ENCODE results near the gene SETX.
"Not testable (repeated sequence)": the region's sequence is repeated elsewhere in the genome, so short reads cannot be mapped to it uniquely, and the experiment has no call there.

The SETX gene

GRCh38 chr9:132354637-132355355 lies at the start of gene SETX:
TSS of gene SETX (minus strand) at chr9:132354986. CDS start at chr9:132349428, 5,558 bp downstream.
- peaks cover 37% of the 10 kb centered on the region for H3K4me1 ChIP-seq (ENCODE audit: control insufficient read depth, insufficient read depth, low read length)
- H3K36me3 ChIP-seq (ENCODE audit: control insufficient read depth, insufficient read depth, low read length, severe bottlenecking), result peaks cover 29% of the 10 kb centered on the region
- peak within 1 kb of the TSS; percentile 89 for H3K4me3 ChIP-seq (ENCODE audit: low read length)
- H3K27me3 ChIP-seq (replicated peaks; ENCODE audit: control insufficient read depth, insufficient read depth, low read length), result no peaks in the 10 kb centered on the region
- DNase-seq (ENCODE audit: low read depth), result peak; percentile 99
- H3K9ac ChIP-seq (ENCODE audit: low read length), result peak within 1 kb of the TSS; percentile 98
- no peaks in the 10 kb centered on the region for H3K9me3 ChIP-seq (ENCODE audit: control insufficient read depth, low read length)

GRCh38 chr9:132404228-132404881 lies 49.6 kb upstream of the SETX start:
- Histone ChIP-seq H3K36me3 (ENCODE audit: control insufficient read depth, insufficient read depth, low read length, severe bottlenecking) (peaks cover 19% of the 10 kb centered on the region), H3K4me3 (ENCODE audit: low read length) (no peak overlapping the region), H3K9ac (ENCODE audit: low read length) (no peak overlapping the region), H3K9me3 (ENCODE audit: control insufficient read depth, low read length) (no peaks in the 10 kb centered on the region), H3K4me1 (ENCODE audit: control insufficient read depth, insufficient read depth, low read length) (peaks cover 17% of the 10 kb centered on the region), H3K27me3 (replicated peaks; ENCODE audit: control insufficient read depth, insufficient read depth, low read length) (peaks cover 4% of the 10 kb centered on the region)
- no peak for DNase-seq (ENCODE audit: low read depth)

- Histone ChIP-seq H3K9me3 (ENCODE audit: control insufficient read depth, low read length) (no peaks in the 10 kb centered on the region), H3K4me1 (ENCODE audit: control insufficient read depth, insufficient read depth, low read length) (peaks cover 14% of the 10 kb centered on the region), H3K4me3 (ENCODE audit: low read length) (no peak overlapping the region), H3K27me3 (replicated peaks; ENCODE audit: control insufficient read depth, insufficient read depth, low read length) (no peaks in the 10 kb centered on the region), H3K36me3 (ENCODE audit: control insufficient read depth, insufficient read depth, low read length, severe bottlenecking) (peaks cover 41% of the 10 kb centered on the region), H3K9ac (ENCODE audit: low read length) (no peak overlapping the region)
- no peak for DNase-seq (ENCODE audit: low read depth)
Observed at GRCh38 chr9:132401824-132402223, 47.0 kb upstream of the SETX start.

GRCh38 chr9:132395560-132395959 lies 40.8 kb upstream of the SETX start:
- peaks cover 82% of the 10 kb centered on the region for H3K36me3 ChIP-seq (ENCODE audit: control insufficient read depth, insufficient read depth, low read length, severe bottlenecking)

GRCh38 chr9:132391449-132391848 lies 36.7 kb upstream of the SETX start:
- H3K4me1 ChIP-seq (ENCODE audit: control insufficient read depth, insufficient read depth, low read length), result no peaks in the 10 kb centered on the region
- DNase-seq (ENCODE audit: low read depth), result no peak
- H3K36me3 ChIP-seq (ENCODE audit: control insufficient read depth, insufficient read depth, low read length, severe bottlenecking), result peaks cover 89% of the 10 kb centered on the region
- no peak overlapping the region for H3K9ac ChIP-seq (ENCODE audit: low read length)
- no peaks in the 10 kb centered on the region for H3K9me3 ChIP-seq (ENCODE audit: control insufficient read depth, low read length)
- no peak overlapping the region for H3K4me3 ChIP-seq (ENCODE audit: low read length)
- no peaks in the 10 kb centered on the region for H3K27me3 ChIP-seq (replicated peaks; ENCODE audit: control insufficient read depth, insufficient read depth, low read length)

More at GRCh38 chr9:132395560-132395959, 40.8 kb upstream of the SETX start:
- Histone ChIP-seq H3K27me3 (replicated peaks; ENCODE audit: control insufficient read depth, insufficient read depth, low read length) (no peaks in the 10 kb centered on the region), H3K4me3 (ENCODE audit: low read length) (no peak overlapping the region), H3K9me3 (ENCODE audit: control insufficient read depth, low read length) (no peaks in the 10 kb centered on the region), H3K9ac (ENCODE audit: low read length) (no peak overlapping the region), H3K4me1 (ENCODE audit: control insufficient read depth, insufficient read depth, low read length) (no peaks in the 10 kb centered on the region)
- DNase-seq (ENCODE audit: low read depth), result no peak

GRCh38 chr9:132390966-132391365 lies 36.2 kb upstream of the SETX start:
- no peaks in the 10 kb centered on the region for H3K4me1 ChIP-seq (ENCODE audit: control insufficient read depth, insufficient read depth, low read length)
- H3K4me3 ChIP-seq (ENCODE audit: low read length), result no peak overlapping the region
- DNase-seq (ENCODE audit: low read depth), result no peak
- H3K9me3 ChIP-seq (ENCODE audit: control insufficient read depth, low read length), result no peaks in the 10 kb centered on the region
- peaks cover 89% of the 10 kb centered on the region for H3K36me3 ChIP-seq (ENCODE audit: control insufficient read depth, insufficient read depth, low read length, severe bottlenecking)
- no peak overlapping the region for H3K9ac ChIP-seq (ENCODE audit: low read length)
- no peaks in the 10 kb centered on the region for H3K27me3 ChIP-seq (replicated peaks; ENCODE audit: control insufficient read depth, insufficient read depth, low read length)

GRCh38 chr9:132387133-132387532 lies 32.3 kb upstream of the SETX start:
- H3K4me3 ChIP-seq (ENCODE audit: low read length), result no peak overlapping the region
- DNase-seq (ENCODE audit: low read depth), result no peak
- no peaks in the 10 kb centered on the region for H3K27me3 ChIP-seq (replicated peaks; ENCODE audit: control insufficient read depth, insufficient read depth, low read length)
- H3K9ac ChIP-seq (ENCODE audit: low read length), result no peak overlapping the region
- no peaks in the 10 kb centered on the region for H3K9me3 ChIP-seq (ENCODE audit: control insufficient read depth, low read length)
- peaks cover 84% of the 10 kb centered on the region for H3K36me3 ChIP-seq (ENCODE audit: control insufficient read depth, insufficient read depth, low read length, severe bottlenecking)
- no peaks in the 10 kb centered on the region for H3K4me1 ChIP-seq (ENCODE audit: control insufficient read depth, insufficient read depth, low read length)

GRCh38 chr9:132384376-132384775 lies 29.6 kb upstream of the SETX start:
- H3K36me3 ChIP-seq (ENCODE audit: control insufficient read depth, insufficient read depth, low read length, severe bottlenecking), result peaks cover 71% of the 10 kb centered on the region
- no peak overlapping the region for H3K4me3 ChIP-seq (ENCODE audit: low read length)
- DNase-seq (ENCODE audit: low read depth), result no peak
- no peaks in the 10 kb centered on the region for H3K4me1 ChIP-seq (ENCODE audit: control insufficient read depth, insufficient read depth, low read length)
- H3K9ac ChIP-seq (ENCODE audit: low read length), result no peak overlapping the region
- H3K27me3 ChIP-seq (replicated peaks; ENCODE audit: control insufficient read depth, insufficient read depth, low read length), result no peaks in the 10 kb centered on the region
- no peaks in the 10 kb centered on the region for H3K9me3 ChIP-seq (ENCODE audit: control insufficient read depth, low read length)

- Histone ChIP-seq H3K27me3 (replicated peaks; ENCODE audit: control insufficient read depth, insufficient read depth, low read length) (no peaks in the 10 kb centered on the region), H3K36me3 (ENCODE audit: control insufficient read depth, insufficient read depth, low read length, severe bottlenecking) (peaks cover 71% of the 10 kb centered on the region), H3K4me1 (ENCODE audit: control insufficient read depth, insufficient read depth, low read length) (no peaks in the 10 kb centered on the region), H3K9me3 (ENCODE audit: control insufficient read depth, low read length) (no peaks in the 10 kb centered on the region), H3K4me3 (ENCODE audit: low read length) (no peak overlapping the region), H3K9ac (ENCODE audit: low read length) (no peak overlapping the region)
- DNase-seq (ENCODE audit: low read depth), result no peak
Observed at GRCh38 chr9:132383462-132383883, 28.7 kb upstream of the SETX start.

- H3K4me3 ChIP-seq (ENCODE audit: low read length), result no peak overlapping the region
- H3K9ac ChIP-seq (ENCODE audit: low read length), result no peak overlapping the region
- no peak for DNase-seq (ENCODE audit: low read depth)
- H3K4me1 ChIP-seq (ENCODE audit: control insufficient read depth, insufficient read depth, low read length), result no peaks in the 10 kb centered on the region
- H3K27me3 ChIP-seq (replicated peaks; ENCODE audit: control insufficient read depth, insufficient read depth, low read length), result no peaks in the 10 kb centered on the region
- H3K36me3 ChIP-seq (ENCODE audit: control insufficient read depth, insufficient read depth, low read length, severe bottlenecking), result peaks cover 71% of the 10 kb centered on the region
- H3K9me3 ChIP-seq (ENCODE audit: control insufficient read depth, low read length), result no peaks in the 10 kb centered on the region
Observed at GRCh38 chr9:132381966-132382541, 27.3 kb upstream of the SETX start.

GRCh38 chr9:132378416-132378815 lies 23.6 kb upstream of the SETX start:
- DNase-seq (ENCODE audit: low read depth), result not testable (repeated sequence)

More at GRCh38 chr9:132378416-132378815, 23.6 kb upstream of the SETX start:
- not testable (repeated sequence) for H3K4me1 ChIP-seq (ENCODE audit: control insufficient read depth, insufficient read depth, low read length); H3K4me3 ChIP-seq (ENCODE audit: low read length); H3K9me3 ChIP-seq (ENCODE audit: control insufficient read depth, low read length); H3K27me3 ChIP-seq (replicated peaks; ENCODE audit: control insufficient read depth, insufficient read depth, low read length); H3K9ac ChIP-seq (ENCODE audit: low read length)
- H3K36me3 ChIP-seq (ENCODE audit: control insufficient read depth, insufficient read depth, low read length, severe bottlenecking), result peaks cover 61% of the 10 kb centered on the region
